ENCODE data around the gene FAM83E.
"Not testable (repeated sequence)": the region's sequence is repeated elsewhere in the genome, so short reads cannot be mapped to it uniquely, and the experiment has no call there.

Gene FAM83E

GRCh38 chr19:48614436-48615230 lies at the start of gene FAM83E:
TSS of gene FAM83E (minus strand) at chr19:48615076. CDS start at chr19:48613372, 1,704 bp downstream.
- DNase-seq: no peak

DNA sequence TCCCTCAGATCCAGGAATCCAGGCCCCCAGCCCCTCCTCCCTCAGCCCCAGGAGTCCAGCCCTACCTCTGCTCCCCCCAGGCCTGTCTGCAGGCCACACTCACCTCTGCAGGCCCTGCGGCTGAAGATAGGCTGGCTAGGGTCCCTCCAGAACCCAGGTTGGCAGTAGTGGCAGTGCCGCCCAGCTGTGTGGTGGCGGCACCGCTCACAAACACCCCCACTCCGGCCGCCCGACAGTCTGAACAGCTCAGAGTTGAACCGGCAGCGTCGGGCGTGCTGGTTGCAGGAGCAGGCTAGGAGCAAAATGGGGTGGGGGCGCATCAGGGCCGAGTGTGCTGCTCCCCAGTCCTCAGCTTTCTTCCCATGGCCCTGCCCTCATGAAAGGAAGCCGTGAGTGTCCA lies 49.6 kb upstream of the FAM83E start:
- DNase-seq: no peak

DNA sequence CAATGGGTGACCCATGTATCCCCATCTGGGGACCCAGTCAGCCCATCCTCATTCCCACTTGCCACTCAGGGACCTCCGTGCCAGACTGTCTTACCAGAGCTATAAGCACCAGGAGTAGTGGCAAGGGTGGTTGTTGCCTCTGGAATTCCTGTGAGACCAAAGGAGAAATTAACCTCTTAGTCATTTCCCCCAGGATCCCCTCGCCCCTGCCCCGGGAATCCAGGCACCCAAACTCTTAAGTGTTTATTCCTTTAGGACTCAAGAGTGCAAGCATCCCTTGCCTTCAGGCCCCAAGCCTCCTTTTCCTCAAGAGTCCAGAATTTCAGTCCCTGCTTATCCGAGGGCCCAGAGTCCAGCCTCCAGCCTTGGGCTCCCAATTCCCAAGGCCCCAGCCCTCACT lies 48.8 kb upstream of the FAM83E start:
- no peak for DNase-seq

GRCh38 chr19:48661711-48662090 lies 46.8 kb upstream of the FAM83E start:
- no peak for DNase-seq

DNA sequence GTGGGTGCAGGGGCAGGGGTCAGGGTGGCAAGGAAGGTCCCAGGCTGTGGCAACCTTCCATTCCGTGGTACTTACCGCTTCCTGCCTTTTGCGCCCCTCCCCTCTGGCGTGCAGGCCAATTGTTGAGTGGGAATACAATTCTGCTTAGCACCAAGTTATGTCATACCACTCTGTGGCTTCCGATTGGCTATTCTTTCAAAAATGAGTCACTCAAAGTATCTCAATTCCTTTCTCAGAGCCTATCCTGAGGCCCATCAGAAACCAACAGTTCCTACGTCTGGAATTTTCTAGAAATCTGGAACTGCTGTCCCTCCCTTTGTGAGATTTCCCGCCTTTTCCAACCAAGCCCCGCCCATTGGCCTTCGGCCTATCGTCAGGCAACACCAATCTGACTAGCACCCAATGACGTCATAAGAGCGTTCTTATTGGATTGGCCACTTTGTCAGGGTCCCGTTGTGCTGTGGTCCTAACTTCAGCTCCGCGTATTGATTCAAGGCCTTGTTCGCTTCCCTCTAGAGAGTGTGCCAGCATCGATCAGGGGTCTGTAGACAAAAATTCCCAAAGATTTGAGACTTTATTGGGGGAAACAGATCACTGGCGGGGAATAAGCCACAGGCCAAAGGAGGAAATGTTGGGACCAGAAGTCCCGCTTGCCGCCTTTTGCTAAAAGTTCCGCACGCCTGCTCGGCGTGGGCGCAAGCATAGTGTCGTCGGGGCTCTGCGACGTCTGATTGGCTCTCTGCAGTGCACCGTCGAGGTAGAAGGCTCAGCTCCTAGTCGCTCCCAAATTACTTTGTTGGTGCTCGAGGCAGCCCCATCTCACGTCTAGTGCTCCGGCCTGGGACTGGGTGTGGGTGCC lies 46.2 kb upstream of the FAM83E start:
- peak; percentile 58 to 96 for DNase-seq

GRCh38 chr19:48659768-48660167 lies 44.9 kb upstream of the FAM83E start:
- DNase-seq: no peak

DNA sequence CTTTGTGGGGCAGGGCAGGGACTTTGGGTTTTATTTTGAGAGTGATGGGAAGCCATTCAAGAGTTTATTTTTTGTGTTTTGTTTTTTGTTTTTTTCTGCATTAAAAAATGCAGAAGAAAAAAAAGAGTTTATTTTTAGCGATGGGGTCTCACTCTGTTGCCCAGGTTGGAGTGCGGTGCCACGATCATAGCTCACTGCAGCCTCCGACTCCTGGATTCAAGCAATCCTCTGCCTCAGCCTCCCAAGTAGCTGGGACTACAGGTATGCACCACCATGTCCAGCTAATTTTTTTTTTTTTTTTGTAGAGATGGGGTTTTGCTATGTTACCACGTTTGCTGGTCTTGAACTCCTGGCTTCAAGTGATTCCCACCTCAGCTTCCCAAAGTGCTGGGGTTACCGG lies 43.6 kb upstream of the FAM83E start:
- DNase-seq: no peak

GRCh38 chr19:48657828-48658227 lies 43.0 kb upstream of the FAM83E start:
- DNase-seq: not testable (repeated sequence)

DNA sequence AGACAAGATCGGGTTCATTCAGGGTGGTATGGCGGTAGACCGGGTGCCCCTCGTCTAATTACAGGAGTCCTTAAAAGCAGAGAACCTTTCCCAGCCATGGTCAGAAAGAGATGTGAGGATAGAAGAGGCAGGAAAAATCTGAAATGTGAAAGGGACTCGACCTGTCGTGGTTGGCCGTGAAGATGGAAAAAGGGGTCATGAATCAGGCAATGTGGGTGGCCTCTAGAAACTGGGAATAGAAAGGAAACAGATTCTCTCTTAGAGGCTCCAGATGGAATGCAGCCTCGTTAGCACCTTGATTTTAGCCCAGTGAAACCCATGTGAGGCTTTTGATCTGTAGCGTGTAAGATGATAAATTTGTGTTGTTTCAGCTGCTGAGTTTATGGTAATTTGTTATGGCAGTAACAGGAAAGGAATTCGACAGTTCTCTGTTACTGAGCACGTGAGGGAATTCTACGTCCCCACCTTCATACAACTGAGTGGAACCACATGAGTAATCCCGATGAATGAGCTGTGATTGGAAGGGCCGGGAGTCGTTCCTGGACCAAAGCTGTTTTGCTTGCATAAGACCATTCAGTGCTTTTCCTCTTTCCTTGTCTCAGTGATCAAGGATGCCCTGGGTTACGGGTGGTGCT lies 42.1 kb upstream of the FAM83E start:
- DNase-seq: no peak

GRCh38 chr19:48654299-48655059 lies 39.6 kb upstream of the FAM83E start:
- no peak for DNase-seq

DNA sequence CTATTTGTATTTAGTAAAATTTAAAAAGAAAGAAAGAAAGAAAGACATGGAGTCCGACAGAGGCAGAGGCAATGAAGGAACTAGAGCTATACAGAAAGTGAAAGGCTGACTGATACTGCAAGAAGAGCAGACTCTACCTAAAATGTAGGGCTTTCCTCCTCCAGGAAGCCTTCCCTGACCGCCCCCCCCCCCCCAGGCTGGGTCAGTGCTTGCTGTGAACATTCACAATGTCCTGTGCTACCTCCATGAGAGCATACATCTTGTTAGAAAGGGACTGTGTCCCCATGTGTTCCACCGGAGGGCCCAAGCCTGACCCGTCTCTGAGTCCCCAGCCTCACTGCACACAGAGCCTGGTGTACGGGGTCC lies 36.8 kb upstream of the FAM83E start:
- DNase-seq: no peak

- no peak for DNase-seq
Observed at GRCh38 chr19:48650974-48651682, 36.3 kb upstream of the FAM83E start.

DNA sequence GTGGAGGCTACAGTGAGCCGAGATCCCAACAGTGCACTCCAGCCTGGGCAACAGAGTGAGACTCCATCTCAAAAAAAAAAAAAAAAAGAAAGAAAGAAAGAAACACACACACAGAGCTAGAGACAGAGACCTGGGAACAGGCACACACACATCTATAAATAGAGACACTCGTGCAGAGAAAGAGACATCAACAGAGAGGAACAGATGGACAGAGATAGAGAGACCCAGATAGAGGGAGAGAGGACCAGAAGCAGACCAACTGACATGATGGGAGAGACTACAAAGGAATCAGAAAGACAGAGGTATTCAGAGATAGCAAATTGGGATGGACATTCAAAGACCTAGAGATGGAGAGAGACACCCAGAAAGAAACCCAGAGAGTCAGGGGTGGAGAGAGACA lies 33.3 kb upstream of the FAM83E start:
- DNase-seq: no peak

DNA sequence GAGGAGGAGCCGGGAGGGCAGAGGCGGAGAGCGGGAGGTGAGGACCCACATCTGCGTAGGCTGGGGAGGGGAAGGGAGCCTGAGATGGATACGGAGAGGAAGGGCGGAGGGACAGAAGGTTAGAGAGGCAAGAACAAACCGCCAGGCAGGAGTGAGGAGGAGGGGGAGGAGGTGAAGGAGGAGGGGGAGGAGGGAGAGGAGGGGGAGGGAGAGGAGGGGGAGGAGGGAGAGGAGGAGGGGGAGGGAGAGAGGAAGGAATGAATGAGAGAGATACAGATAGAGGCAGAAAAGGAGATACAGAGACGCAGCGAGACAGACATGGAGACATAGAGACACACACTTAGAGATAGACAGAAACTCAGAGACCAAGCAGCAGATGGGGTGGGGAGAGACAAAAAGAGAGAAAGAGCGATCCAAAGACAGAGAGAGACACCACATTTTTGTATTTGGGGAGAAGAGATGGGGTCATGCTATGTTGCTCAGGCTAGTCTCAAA lies 31.9 kb upstream of the FAM83E start:
- no peak for DNase-seq

- peak; percentile 60 to 81 for DNase-seq
Observed at GRCh38 chr19:48646001-48646721, 31.3 kb upstream of the FAM83E start, which contains the start of gene CA11. TSS of gene CA11 (minus strand) at chr19:48646187. CDS start at chr19:48645632, 555 bp downstream.

DNA sequence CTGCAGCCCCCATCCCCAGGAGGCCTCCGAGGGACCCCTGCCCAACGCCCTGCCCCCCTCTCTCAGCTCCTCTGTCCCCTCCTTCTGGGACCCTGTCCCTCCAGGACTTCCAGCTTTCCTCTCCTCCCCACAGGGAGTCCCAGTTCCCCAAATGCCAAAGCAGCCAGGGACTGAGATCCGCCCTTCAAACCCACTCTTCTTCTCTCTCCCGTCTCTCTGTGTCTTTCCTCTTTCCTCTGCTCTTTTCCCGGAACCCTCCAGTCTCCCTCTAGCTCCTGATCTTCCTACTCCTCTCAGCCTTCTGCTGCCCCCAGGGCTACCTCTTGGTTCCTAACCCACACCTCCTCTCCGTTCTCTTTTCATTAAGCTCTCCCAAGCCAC lies 30.7 kb upstream of the FAM83E start:
- DNase-seq: no peak

DNA sequence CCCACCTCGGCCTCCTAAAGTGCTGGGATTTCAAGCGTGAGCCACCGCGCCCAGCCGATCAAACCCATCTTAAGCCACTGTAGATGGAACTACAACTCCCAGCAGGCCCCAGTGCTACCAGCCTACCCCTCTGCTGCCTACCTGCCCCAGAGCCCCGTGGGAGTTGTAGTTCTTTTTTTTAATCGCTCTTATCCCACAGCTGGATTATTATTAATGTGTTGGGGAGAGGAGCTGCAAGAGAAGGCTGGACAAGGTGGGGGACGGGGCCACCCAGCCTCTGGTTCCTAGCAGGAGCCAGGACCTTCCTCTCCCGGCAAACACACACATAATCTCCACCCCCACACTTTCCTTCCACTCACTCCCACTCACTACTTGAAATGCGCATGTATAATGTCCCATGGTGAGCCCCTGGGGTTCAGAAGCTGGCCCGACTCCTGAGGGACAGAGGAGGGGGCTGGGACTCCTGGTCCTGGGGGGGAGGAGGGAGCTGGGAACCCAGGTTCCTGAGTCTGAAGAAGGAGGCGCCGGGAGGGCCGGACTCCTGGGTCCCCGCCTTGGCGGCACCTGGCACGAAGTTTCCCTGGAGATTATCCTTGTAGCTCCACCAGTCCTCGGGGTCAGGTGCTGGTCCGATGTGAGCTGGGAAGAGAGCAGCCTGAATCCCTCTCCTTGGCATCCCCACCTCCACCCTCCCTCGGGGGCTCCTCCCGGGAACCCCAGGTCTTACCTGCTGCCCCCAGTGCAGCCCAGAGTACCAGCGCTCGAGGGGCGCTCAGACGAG lies 30.2 kb upstream of the FAM83E start:
- peak; percentile 24 to 42 for DNase-seq

DNA sequence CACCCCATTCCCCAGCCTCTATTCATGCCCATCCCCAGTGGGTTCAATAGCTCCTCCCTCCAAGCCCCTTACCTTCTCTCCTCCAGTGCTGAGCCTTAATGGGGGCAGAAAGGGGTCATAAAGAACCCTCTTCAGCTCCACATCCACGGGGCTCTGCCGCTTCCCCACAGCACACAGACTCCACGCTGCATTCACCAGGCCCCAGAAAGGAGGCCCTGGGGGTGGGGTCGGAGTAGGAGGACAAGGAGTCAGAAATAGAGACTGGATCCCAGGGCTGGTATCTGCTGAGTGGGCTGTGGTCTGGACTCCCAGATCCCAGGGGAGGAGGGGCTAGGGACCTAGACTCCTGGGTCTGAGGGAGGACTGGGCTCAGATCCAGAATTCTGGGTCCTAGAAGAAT lies 29.5 kb upstream of the FAM83E start:
- no peak for DNase-seq

- DNase-seq: no peak
Observed at GRCh38 chr19:48642862-48643261, 28.0 kb upstream of the FAM83E start.

DNA sequence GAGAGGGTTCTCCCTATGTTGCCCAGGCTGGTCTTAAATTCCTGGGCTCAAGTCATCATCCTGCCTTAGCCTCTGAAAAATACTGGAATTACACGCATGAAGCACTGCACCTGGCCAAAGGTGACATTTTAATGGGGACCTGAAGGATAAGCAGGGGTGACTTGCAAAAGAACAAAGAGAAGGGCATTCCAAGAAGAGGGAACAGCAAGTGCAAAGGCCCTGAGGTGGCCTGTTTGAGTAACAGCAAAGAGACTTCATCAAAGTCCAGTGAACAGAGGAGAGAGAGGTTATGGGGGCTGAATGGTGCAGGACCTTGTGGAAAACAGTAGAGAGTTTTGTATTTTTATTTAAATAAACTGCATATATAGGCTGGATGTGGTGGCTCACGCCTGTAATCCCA lies 27.0 kb upstream of the FAM83E start:
- no peak for DNase-seq
